B cell (primary cell): ENCODE results near the gene GRIK2. TPM values are rescaled to one million over a fixed set of nuclear protein-coding genes. Genes with fewer than 3 reads are reported as not detected.

ENCODE experiments used
- ATAC-seq: fragments of 200-7000 bp; cut with Tn5 transposase; one replicate; pipeline ENCODE4 v1.10.0; 2021; ENCODE audit warnings: low read depth, mild to moderate bottlenecking, moderate number of reproducible peaks, moderate library complexity
- CTCF ChIA-PET: fragments of 350-600 bp; sonication (Branson Sonifier 250); formaldehyde crosslinking; loops from one replicate; lab custom pipeline; 2021; ENCODE audit warnings: antibody characterized with exemption, inconsistent platforms; lab: Charles Lee
- POLR2A ChIA-PET: fragments of 350-600 bp; sonication (Branson Sonifier 250); formaldehyde crosslinking; loops from one replicate; lab custom pipeline; 2021; ENCODE audit warnings: antibody characterized with exemption; lab: Charles Lee
- DNase-seq: peaks from one replicate; pipeline ENCODE4 v3.0.0; 2013
- H2AFZ ChIP-seq: 2 replicates; pipeline ENCODE4 v1.6.1; 2012; ENCODE audit warnings: mild to moderate bottlenecking, low read depth, low read length; ENCODE audit not compliant: insufficient read depth, poor library complexity, severe bottlenecking
- H3K27ac ChIP-seq, 2 donors: 1 replicate in 1 of 2; 2 replicates in 1 of 2; pipeline ENCODE4 v1.5.1; 2012 to 2013; ENCODE audit warnings: low read length in 2 of 2, mild to moderate bottlenecking in 2 of 2, moderate library complexity in 1 of 2
- H3K27me3 ChIP-seq, 4 experiments: fragments of 200-600 bp in 1 of 4; sonication (generic) in 1 of 4; replicated peaks in 1 of 4; 1 replicate in 2 of 4; 2 replicates in 2 of 4; pipeline versions ENCODE4 v1.6.1 to v1.7.0; 2013 to 2016; ENCODE audit warnings: low read length in 3 of 4, mild to moderate bottlenecking in 2 of 4, mixed read lengths in 1 of 4, moderate library complexity in 1 of 4; ENCODE audit not compliant: insufficient read depth in 4 of 4, control insufficient read depth in 3 of 4; ENCODE audit errors: control extremely low read depth in 1 of 4
- H3K36me3 ChIP-seq, 2 experiments: replicated peaks in 1 of 2; 1 replicate in 1 of 2; 2 replicates in 1 of 2; pipeline versions ENCODE4 v1.6.1 to v1.7.1; 2013; ENCODE audit warnings: low read length in 1 of 2; ENCODE audit not compliant: insufficient read depth in 2 of 2, control insufficient read depth in 1 of 2; ENCODE audit errors: control extremely low read depth in 1 of 2, extremely low read depth in 1 of 2
- H3K4me1 ChIP-seq, 2 donors: fragments of 200-600 bp in 1 of 2; sonication (generic) in 1 of 2; 1 replicate in 1 of 2; 2 replicates in 1 of 2; pipeline versions ENCODE4 v1.5.1 to v1.6.1; 2013 to 2017; ENCODE audit warnings: low read length in 2 of 2; ENCODE audit not compliant: control insufficient read depth in 2 of 2, insufficient read depth in 2 of 2
- H3K4me2 ChIP-seq: replicated peaks from 2 replicates; pipeline ENCODE3; 2012; ENCODE audit warnings: mild to moderate bottlenecking, low read depth, low read length; ENCODE audit not compliant: poor library complexity, severe bottlenecking
- H3K4me3 ChIP-seq, 5 experiments: fragments of 200-600 bp in 1 of 5; sonication (generic) in 1 of 5; 1 replicate in 3 of 5; 2 replicates in 2 of 5; pipeline versions ENCODE4 v1.5.1 to v1.7.0; 2011 to 2016; ENCODE audit warnings: low read length in 4 of 5, mild to moderate bottlenecking in 4 of 5, low read depth in 2 of 5, control low read depth in 1 of 5, moderate library complexity in 1 of 5; ENCODE audit not compliant: insufficient read depth in 1 of 5; ENCODE audit errors: control extremely low read depth in 1 of 5, extremely low read depth in 1 of 5
- H3K79me2 ChIP-seq: fragments of 200-600 bp; sonication (generic); one replicate; pipeline ENCODE4 v1.6.0; 2016; ENCODE audit warnings: low read length; ENCODE audit not compliant: control insufficient read depth, insufficient read depth
- H3K9ac ChIP-seq: fragments of 200-600 bp; sonication (generic); 2 replicates; pipeline ENCODE4 v1.6.1; 2017; ENCODE audit warnings: mild to moderate bottlenecking, low read length, moderate library complexity
- H3K9me3 ChIP-seq, 3 donors: one replicate each; pipeline versions ENCODE4 v1.6.1 to v1.7.1; 2013; ENCODE audit warnings: low read length in 2 of 3; ENCODE audit not compliant: control insufficient read depth in 2 of 3, insufficient read depth in 1 of 3; ENCODE audit errors: control extremely low read depth in 1 of 3
- H4K20me1 ChIP-seq: 2 replicates; pipeline ENCODE4 v1.6.0; 2012; ENCODE audit warnings: mild to moderate bottlenecking, low read length; ENCODE audit not compliant: insufficient read depth, control insufficient read depth, poor library complexity, severe bottlenecking
- H3K27ac Mint-ChIP-seq: one replicate; pipeline ENCODE4 v1.8.0; 2021; ENCODE audit warnings: mixed read lengths
- H3K27me3 Mint-ChIP-seq: one replicate; pipeline ENCODE4 v1.8.0; 2021; ENCODE audit warnings: mixed read lengths
- H3K4me1 Mint-ChIP-seq: one replicate; pipeline ENCODE4 v1.8.0; 2021; ENCODE audit warnings: mixed read lengths
- H3K4me3 Mint-ChIP-seq: one replicate; pipeline ENCODE4 v1.8.0; 2021; ENCODE audit warnings: mixed read lengths
- H3K9me3 Mint-ChIP-seq: one replicate; pipeline ENCODE4 v1.8.0; 2022; ENCODE audit warnings: mixed read lengths; ENCODE audit not compliant: insufficient read depth
- CTCF ChIP-seq: fragments of 200-600 bp; IDR thresholded peaks from one replicate; pipeline ENCODE4 v1.8.0; 2022; ENCODE audit warnings: antibody characterized with exemption, mild to moderate bottlenecking
- EZH2 ChIP-seq: IDR thresholded peaks from 2 replicates; pipeline ENCODE4 v1.6.1; 2012; ENCODE audit warnings: borderline replicate concordance, low read depth, mild to moderate bottlenecking, moderate library complexity, low read length; ENCODE audit not compliant: insufficient read depth, poor library complexity, severe bottlenecking
- WGBS: methylation state at CpG from one replicate; pipeline ENCODE4 v1.1.5; 2013; ENCODE audit warnings: missing lambda C conversion rate; ENCODE audit not compliant: insufficient coverage; 5-methylcytosine and 5-hydroxymethylcytosine counted together
- intact Hi-C: fragments of 100-400 bp; cut with micrococcal nuclease; formaldehyde crosslinking; loops from one replicate; pipeline ENCODE4 v1.10.0; 2022
- polyA plus RNA-seq: library from polyadenylated mRNA; depleted of rRNA; stranded (reverse); fragments of >200 nt; gene quantifications from 2 replicates; pipeline ENCODE4 v1.2.3, GENCODE V29; 2012
- total RNA-seq, 2 donors: library from RNA; stranded (reverse); fragments of 120-200 nt in 1 of 2; gene quantifications; 1 replicate in 1 of 2; 2 replicates in 1 of 2; pipeline versions ENCODE4 v1.2.3 to v1.2.4, GENCODE V29; 2013 to 2022

The GRIK2 gene
- total and polyA plus RNA-seq, 2 donors (not counting 1 experiment from before 2014, with no cell fraction given), result not detected

- DNase-seq, result no peak
- ChIA-PET CTCF (no interaction called here), POLR2A (no interaction called here)
- no peak overlapping the region for H3K27ac Mint-ChIP-seq
- TF ChIP-seq EZH2 (no peak), CTCF (no peak)
- H3K4me1 ChIP-seq, result no peaks in the 10 kb centered on the region
- no peak overlapping the region for H3K4me3 Mint-ChIP-seq
- no peaks in the 10 kb centered on the region for H3K79me2 ChIP-seq
- no peak overlapping the region for H3K9ac ChIP-seq
- H3K9me3 Mint-ChIP-seq, result no peaks in the 10 kb centered on the region
- no peaks in the 10 kb centered on the region for H4K20me1 ChIP-seq
- H3K4me2 ChIP-seq, result no peak overlapping the region
- H3K4me1 Mint-ChIP-seq, result no peaks in the 10 kb centered on the region
- H3K27ac ChIP-seq, result no peak overlapping the region
- H2AFZ ChIP-seq, result no peak overlapping the region
- no CpG with 5 or more reads among the region's 1 CpG for WGBS
- no peaks in the 10 kb centered on the region for H3K36me3 ChIP-seq
- H3K9me3 ChIP-seq, result no peaks in the 10 kb centered on the region
- no peaks in the 10 kb centered on the region for H3K27me3 Mint-ChIP-seq
- no peak overlapping the region for H3K4me3 ChIP-seq
- no peaks in the 10 kb centered on the region for H3K27me3 ChIP-seq
- ATAC-seq, result no peak
- intact Hi-C loops, result no loop called here
Observed at GRCh38 chr6:101640131-101640530, 246.6 kb downstream of the GRIK2 start.

GRCh38 chr6:101645770-101646169 is 252.3 kb downstream of the GRIK2 start:
- Histone ChIP-seq H3K9ac (no peak overlapping the region), H3K27ac (no peak overlapping the region), H3K27me3 (no peaks in the 10 kb centered on the region), H3K36me3 (no peaks in the 10 kb centered on the region), H4K20me1 (no peaks in the 10 kb centered on the region), H2AFZ (no peak overlapping the region), H3K4me1 (no peaks in the 10 kb centered on the region), H3K4me3 (no peak overlapping the region), H3K79me2 (no peaks in the 10 kb centered on the region), H3K4me2 (no peak overlapping the region), H3K9me3 (no peaks in the 10 kb centered on the region)
- no peak for DNase-seq
- Mint-ChIP-seq H3K9me3 (no peaks in the 10 kb centered on the region), H3K4me1 (no peaks in the 10 kb centered on the region), H3K4me3 (no peak overlapping the region), H3K27ac (no peak overlapping the region), H3K27me3 (no peaks in the 10 kb centered on the region)
- intact Hi-C loops, result no loop called here
- CTCF ChIA-PET, result no interaction called here
- no peak for ATAC-seq
- no CpG with 5 or more reads among the region's 2 CpGs for WGBS
- TF ChIP-seq EZH2, result no peak
- TF ChIP-seq CTCF, result no peak
- POLR2A ChIA-PET, result no interaction called here
